Epidermal melanocyte (primary cell): Measurements from ENCODE around the gene CYTH1.

ENCODE experiments used
- DNase-seq: peaks from one replicate; pipeline ENCODE4 v3.0.0; 2011; ENCODE audit warnings: low spot score; ENCODE audit not compliant: insufficient read length

The CYTH1 gene

DNA sequence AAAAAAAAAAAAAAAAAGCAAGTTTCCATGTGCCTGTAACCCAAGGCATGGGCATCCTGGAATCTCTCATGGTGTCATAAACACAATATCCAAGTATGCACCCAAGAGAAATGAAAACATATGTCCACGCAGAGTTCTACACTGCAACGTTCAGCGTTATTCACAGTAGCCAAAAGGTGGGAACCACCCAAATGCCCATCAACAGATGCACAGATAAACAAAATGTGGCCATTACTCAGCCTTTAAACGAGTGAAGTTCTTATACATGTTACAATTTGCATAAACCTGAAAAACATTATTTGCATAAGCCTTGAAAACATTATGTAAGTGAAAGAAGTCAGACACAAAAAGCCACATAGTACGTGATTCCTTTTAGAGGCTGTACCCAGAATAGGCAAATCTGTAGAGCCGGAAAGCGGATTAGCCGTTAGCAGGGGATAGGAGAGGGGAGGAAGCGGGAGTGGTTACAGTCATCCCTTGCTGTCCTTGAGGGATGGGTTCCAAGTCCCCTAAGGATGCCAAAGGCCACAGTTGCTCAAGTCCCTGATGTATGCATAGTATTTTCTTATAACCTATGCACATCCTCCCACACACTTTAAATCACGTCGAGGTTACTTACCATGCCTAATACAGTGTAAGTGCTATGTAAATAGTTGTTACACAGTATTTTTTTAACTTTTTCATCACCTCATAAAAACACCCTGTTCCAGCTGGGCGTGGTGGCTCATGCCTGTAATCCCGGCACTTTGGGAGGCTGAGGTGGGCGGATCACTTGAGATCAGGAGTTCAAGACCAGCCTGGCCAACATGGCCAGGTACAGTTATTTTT, 157.5 kb downstream of the CYTH1 start:
- DNase-seq = no peak
